ENCODE measurements around the gene MBD3L2B. TPM values are rescaled to one million over a fixed set of nuclear protein-coding genes. Genes with fewer than 3 reads are reported as not detected.
"Not testable (repeated sequence)": the region's sequence is repeated elsewhere in the genome, so short reads cannot be mapped to it uniquely, and the experiment has no call there.

MBD3L2B gene
- polyA plus RNA-seq (2014; cell fraction: cytosol; rRNA removed), result not detected in 2 replicates
- polyA plus RNA-seq (2014; cell fraction: nucleus; rRNA removed), result not detected in 2 replicates

DNA sequence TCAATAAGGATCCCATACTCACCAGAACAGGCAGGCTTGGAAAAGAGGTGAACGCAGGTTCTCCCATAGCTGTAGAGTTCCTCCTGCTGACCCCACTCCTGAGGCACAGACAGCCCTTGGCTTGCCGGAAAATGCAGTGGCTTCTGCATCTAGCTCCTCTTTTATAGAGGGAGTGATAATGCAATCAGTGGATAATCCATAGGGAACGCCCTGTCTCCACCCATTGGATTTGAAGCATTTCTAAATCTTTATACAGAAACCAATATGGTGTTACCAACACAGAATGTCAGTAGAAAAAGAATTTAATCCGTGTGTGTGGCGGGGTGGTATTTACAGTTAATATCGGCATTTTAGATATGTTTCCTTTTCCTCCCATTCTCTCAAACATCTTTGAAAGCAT lies at the start of gene MBD3L2B:
TSS of gene MBD3L2B (minus strand) at position 101 of the 400 bp plus-strand sequence. CDS start at position 67, 34 bp downstream.
- not testable (repeated sequence) for DNase-seq (ENCODE audit: low spot score)

GRCh38 chr19:7069904-7070226 lies 48.6 kb upstream of the MBD3L2B start:
- no peak for DNase-seq (ENCODE audit: low spot score)

GRCh38 chr19:7069042-7069903 lies 48.0 kb upstream of the MBD3L2B start, which contains the start of gene ZNF557:
ZNF557 (plus strand) TSS chr19:7069703; CDS start chr19:7075075, 5,372 bp downstream.
- DNase-seq (ENCODE audit: low spot score), result peak; percentile 92

GRCh38 chr19:7068599-7068998 lies 47.4 kb upstream of the MBD3L2B start:
- DNase-seq (ENCODE audit: low spot score), result no peak

GRCh38 chr19:7067716-7068115 lies 46.5 kb upstream of the MBD3L2B start:
- DNase-seq (ENCODE audit: low spot score), result no peak

DNA sequence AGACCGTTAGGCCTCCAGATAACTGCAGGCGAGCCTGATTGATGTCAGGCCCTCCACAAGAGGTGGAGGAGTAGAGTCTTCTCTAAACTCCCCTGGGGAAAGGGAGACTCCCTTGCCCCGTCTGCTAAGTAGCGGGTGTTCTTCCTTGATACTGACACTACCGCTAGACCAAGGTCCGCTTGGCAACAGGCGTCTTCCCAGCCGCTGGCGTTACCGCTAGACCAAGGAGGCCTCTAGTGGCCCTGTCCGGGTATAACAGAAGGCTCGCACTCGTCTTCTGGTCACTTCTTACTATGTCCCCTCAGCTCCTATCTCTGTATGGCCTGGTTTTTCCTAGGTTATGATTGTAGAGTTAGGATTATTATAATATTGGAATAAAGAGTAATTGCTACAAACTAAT lies 45.9 kb upstream of the MBD3L2B start:
- DNase-seq (ENCODE audit: low spot score), result peak; percentile 40

- no peak for DNase-seq (ENCODE audit: low spot score)
Observed at GRCh38 chr19:7063764-7064418, 42.7 kb upstream of the MBD3L2B start.

GRCh38 chr19:7063339-7063738 lies 42.1 kb upstream of the MBD3L2B start:
- DNase-seq (ENCODE audit: low spot score), result no peak

GRCh38 chr19:7059977-7060376 lies 38.7 kb upstream of the MBD3L2B start:
- not testable (repeated sequence) for DNase-seq (ENCODE audit: low spot score)

DNA sequence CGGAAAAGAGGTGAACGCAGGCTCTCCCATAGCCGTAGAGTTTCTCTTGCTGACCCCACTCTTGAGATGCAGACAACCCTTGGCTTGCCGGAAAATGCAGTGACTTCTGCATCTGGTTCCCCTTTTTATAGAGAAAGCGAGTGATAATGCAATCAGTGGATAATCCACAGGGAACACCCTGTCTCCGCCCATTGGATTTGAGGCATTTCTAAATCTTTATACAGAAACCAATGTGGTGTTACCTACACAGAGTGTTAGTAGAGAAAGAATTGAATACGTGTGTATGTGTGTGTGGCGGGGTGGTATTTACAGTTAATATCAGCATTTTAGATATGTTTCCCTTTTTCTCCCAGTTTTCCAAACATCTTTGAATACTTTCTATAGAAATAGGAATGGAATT lies 37.3 kb upstream of the MBD3L2B start, which contains the start of gene MBD3L3:
TSS of gene MBD3L3 (minus strand) at position 101 of the 400 bp plus-strand sequence. CDS start at position 30, 71 bp downstream.
- not testable (repeated sequence) for DNase-seq (ENCODE audit: low spot score)

DNA sequence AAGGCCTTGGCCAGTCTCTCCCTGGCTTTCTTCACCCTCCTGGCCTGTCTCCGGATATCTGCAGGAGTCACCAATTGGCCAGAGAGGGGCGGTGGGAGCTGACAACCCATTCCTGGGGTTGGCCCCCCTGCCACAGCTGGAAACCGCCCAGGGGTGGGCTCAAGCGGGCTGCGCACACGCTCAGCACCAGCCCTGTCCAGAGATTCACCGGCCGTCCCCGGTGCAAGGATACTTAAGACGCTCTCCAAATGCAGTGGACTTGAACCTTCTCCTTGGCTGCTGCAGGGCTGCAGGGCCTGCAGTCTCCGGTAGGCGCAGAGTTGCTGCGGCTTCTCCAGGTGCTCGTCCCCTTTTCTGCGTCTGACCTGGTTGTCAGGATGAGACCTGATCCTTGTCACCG lies 35.1 kb upstream of the MBD3L2B start:
- not testable (repeated sequence) for DNase-seq (ENCODE audit: low spot score)

- not testable (repeated sequence) for DNase-seq (ENCODE audit: low spot score)
Observed at GRCh38 chr19:7055679-7056078, 34.4 kb upstream of the MBD3L2B start.

- not testable (repeated sequence) for DNase-seq (ENCODE audit: low spot score)
Observed at GRCh38 chr19:7054635-7055368, 33.6 kb upstream of the MBD3L2B start.

GRCh38 chr19:7052896-7053295 lies 31.7 kb upstream of the MBD3L2B start:
- DNase-seq (ENCODE audit: low spot score), result not testable (repeated sequence)

- DNase-seq (ENCODE audit: low spot score), result not testable (repeated sequence)
Observed at GRCh38 chr19:7051421-7051820, 30.2 kb upstream of the MBD3L2B start.

DNA sequence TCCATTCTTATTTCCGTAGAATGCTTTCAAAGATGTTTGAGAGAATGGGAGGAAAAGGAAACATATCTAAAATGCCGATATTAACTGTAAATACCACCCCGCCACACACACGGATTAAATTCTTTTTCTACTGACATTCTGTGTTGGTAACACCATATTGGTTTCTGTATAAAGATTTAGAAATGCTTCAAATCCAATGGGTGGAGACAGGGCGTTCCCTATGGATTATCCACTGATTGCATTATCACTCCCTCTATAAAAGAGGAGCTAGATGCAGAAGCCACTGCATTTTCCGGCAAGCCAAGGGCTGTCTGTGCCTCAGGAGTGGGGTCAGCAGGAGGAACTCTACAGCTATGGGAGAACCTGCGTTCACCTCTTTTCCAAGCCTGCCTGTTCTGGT lies 27.8 kb upstream of the MBD3L2B start, which contains the start of gene MBD3L2:
TSS of gene MBD3L2 (plus strand) at position 301 of the 400 bp plus-strand sequence. CDS start at position 354, 53 bp downstream.
- DNase-seq (ENCODE audit: low spot score), result not testable (repeated sequence)

GRCh38 chr19:7041563-7041962 lies 20.3 kb upstream of the MBD3L2B start:
- DNase-seq (ENCODE audit: low spot score), result not testable (repeated sequence)

- DNase-seq (ENCODE audit: low spot score), result not testable (repeated sequence)
Observed at GRCh38 chr19:7040079-7040478, 18.8 kb upstream of the MBD3L2B start, which contains the start of gene MBD3L4. MBD3L4 (minus strand) TSS chr19:7040179; CDS start chr19:7040144, 35 bp downstream.

DNA sequence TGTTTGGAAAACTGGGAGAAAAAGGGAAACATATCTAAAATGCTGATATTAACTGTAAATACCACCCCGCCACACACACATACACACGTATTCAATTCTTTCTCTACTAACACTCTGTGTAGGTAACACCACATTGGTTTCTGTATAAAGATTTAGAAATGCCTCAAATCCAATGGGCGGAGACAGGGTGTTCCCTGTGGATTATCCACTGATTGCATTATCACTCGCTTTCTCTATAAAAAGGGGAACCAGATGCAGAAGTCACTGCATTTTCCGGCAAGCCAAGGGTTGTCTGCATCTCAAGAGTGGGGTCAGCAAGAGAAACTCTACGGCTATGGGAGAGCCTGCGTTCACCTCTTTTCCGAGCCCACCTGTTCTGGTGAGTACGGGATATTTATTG lies 9.0 kb upstream of the MBD3L2B start, which contains the start of gene MBD3L5:
TSS of gene MBD3L5 (plus strand) at position 301 of the 400 bp plus-strand sequence. CDS start at position 335, 34 bp downstream.
- not testable (repeated sequence) for DNase-seq (ENCODE audit: low spot score)

- DNase-seq (ENCODE audit: low spot score), result not testable (repeated sequence)
Observed at GRCh38 chr19:7028790-7029189, 7.6 kb upstream of the MBD3L2B start.

- DNase-seq (ENCODE audit: low spot score), result no peak
Observed at GRCh38 chr19:7018828-7019227, 2.4 kb downstream of the MBD3L2B start.
